WI38 (cell line): ENCODE results near the gene ZNF862.

ENCODE experiments used
- H3K4me3 ChIP-seq: 2 replicates; pipeline ENCODE4 v1.5.1; 2011; ENCODE audit warnings: low read depth, mild to moderate bottlenecking, control low read depth, low read length
- CTCF ChIP-seq: IDR thresholded peaks from 2 replicates; pipeline ENCODE4 v1.5.1; 2012; ENCODE audit warnings: low read depth, mild to moderate bottlenecking, control low read depth, low read length

Gene ZNF862

GRCh38 chr7:149867762-149868622 lies 29.8 kb downstream of the ZNF862 start:
- no peak for TF ChIP-seq CTCF
- H3K4me3 ChIP-seq, result no peak overlapping the region

GRCh38 chr7:149868623-149869290 lies 30.6 kb downstream of the ZNF862 start:
- H3K4me3 ChIP-seq, result no peak overlapping the region
- no peak for TF ChIP-seq CTCF

GRCh38 chr7:149869291-149869650 lies 31.1 kb downstream of the ZNF862 start:
- no peak overlapping the region for H3K4me3 ChIP-seq
- no peak for TF ChIP-seq CTCF

- H3K4me3 ChIP-seq, result no peak overlapping the region
- no peak for TF ChIP-seq CTCF
These were observed 31.7 kb downstream of the ZNF862 start for GRCh38 chr7:149869867-149870266.

GRCh38 chr7:149870274-149870673 lies 32.1 kb downstream of the ZNF862 start:
- no peak for TF ChIP-seq CTCF
- H3K4me3 ChIP-seq, result no peak overlapping the region

- no peak for TF ChIP-seq CTCF
- no peak overlapping the region for H3K4me3 ChIP-seq
These were observed 32.7 kb downstream of the ZNF862 start for GRCh38 chr7:149870701-149871483.
